Left ventricle myocardium inferior (tissue), 1 donor: ENCODE data around the gene INSIG1. TPM values are rescaled to one million over a fixed set of nuclear protein-coding genes. Genes with fewer than 3 reads are reported as not detected.

Experiments
- DNase-seq: peaks from one replicate; pipeline ENCODE4 v3.0.0-alpha.2; 2020
- H3K27ac ChIP-seq: fragments of 200-600 bp; replicated peaks from 2 replicates; pipeline ENCODE4 v1.8.0; 2021
- H3K27me3 ChIP-seq: fragments of 200-600 bp; 2 replicates; pipeline ENCODE4 v1.8.0; 2021; ENCODE audit warnings: low read depth
- H3K36me3 ChIP-seq: fragments of 200-600 bp; 2 replicates; pipeline ENCODE4 v1.8.0; 2021
- H3K4me1 ChIP-seq: fragments of 200-600 bp; 2 replicates; pipeline ENCODE4 v1.8.0; 2021
- H3K4me3 ChIP-seq: fragments of 200-600 bp; 2 replicates; pipeline ENCODE4 v1.8.0; 2021; ENCODE audit warnings: mild to moderate bottlenecking, moderate library complexity
- H3K9me3 ChIP-seq: fragments of 200-600 bp; replicated peaks from 2 replicates; pipeline ENCODE4 v1.8.0; 2021
- CTCF ChIP-seq: fragments of 200-600 bp; IDR thresholded peaks from 2 replicates; pipeline ENCODE4 v1.8.0; 2021; ENCODE audit warnings: antibody characterized with exemption, mild to moderate bottlenecking, borderline replicate concordance
- intact Hi-C: fragments of 100-400 bp; cut with micrococcal nuclease; formaldehyde crosslinking; loops from one replicate; pipeline ENCODE4 v1.11.0; 2022
- total RNA-seq: library from RNA; stranded (reverse); fragmentation: NEBNext Ultra II Directional; extraction: Animal tissue kit (Norgen Biotek cat#: 25700); gene quantifications from one replicate; pipeline ENCODE4 v1.2.1, GENCODE V29; 2021
- donor health status: DM: no; HTN: yes; CAD: no; lungs with severe emphysema.

The INSIG1 gene
- total RNA-seq, 1 donor from 2014 or later = 7.5 TPM

GRCh38 chr7:155282671-155283070 lies 15.0 kb upstream of the INSIG1 start:
- Histone ChIP-seq H3K4me3 (no peak overlapping the region), H3K27ac (no peak overlapping the region)

GRCh38 chr7:155283565-155284194 lies 14.0 kb upstream of the INSIG1 start:
- no peak for TF ChIP-seq CTCF
- peaks cover 84% of the 10 kb centered on the region for H3K27me3 ChIP-seq
- intact Hi-C loops = no loop called here
- H3K36me3 ChIP-seq = no peaks in the 10 kb centered on the region
- DNase-seq = no peak
- H3K4me3 ChIP-seq = no peak overlapping the region
- no peaks in the 10 kb centered on the region for H3K9me3 ChIP-seq
- no peak overlapping the region for H3K27ac ChIP-seq
- H3K4me1 ChIP-seq = no peaks in the 10 kb centered on the region

More at GRCh38 chr7:155282671-155283070, 15.0 kb upstream of the INSIG1 start:
- H3K36me3 ChIP-seq = no peaks in the 10 kb centered on the region
- intact Hi-C loops = no loop called here
- H3K9me3 ChIP-seq = no peaks in the 10 kb centered on the region
- no peak for TF ChIP-seq CTCF
- H3K27me3 ChIP-seq = peaks cover 85% of the 10 kb centered on the region
- no peak for DNase-seq
- no peaks in the 10 kb centered on the region for H3K4me1 ChIP-seq

- no peak for TF ChIP-seq CTCF
- H3K9me3 ChIP-seq = no peaks in the 10 kb centered on the region
- H3K4me3 ChIP-seq = no peak overlapping the region
- H3K27ac ChIP-seq = no peak overlapping the region
- intact Hi-C loops = no loop called here
- H3K4me1 ChIP-seq = no peaks in the 10 kb centered on the region
- H3K27me3 ChIP-seq = peaks cover 74% of the 10 kb centered on the region
- H3K36me3 ChIP-seq = no peaks in the 10 kb centered on the region
- no peak for DNase-seq
These were observed 13.0 kb upstream of the INSIG1 start for GRCh38 chr7:155284496-155285274.

GRCh38 chr7:155285423-155285822 lies 12.3 kb upstream of the INSIG1 start:
- intact Hi-C loops = no loop called here
- H3K9me3 ChIP-seq = no peaks in the 10 kb centered on the region

GRCh38 chr7:155285833-155286232 lies 11.8 kb upstream of the INSIG1 start:
- Histone ChIP-seq H3K27me3 (peaks cover 63% of the 10 kb centered on the region), H3K4me3 (no peak overlapping the region), H3K36me3 (no peaks in the 10 kb centered on the region), H3K9me3 (no peaks in the 10 kb centered on the region), H3K27ac (no peak overlapping the region), H3K4me1 (no peaks in the 10 kb centered on the region)
- no peak for TF ChIP-seq CTCF
- intact Hi-C loops = no loop called here
- DNase-seq = no peak

More at GRCh38 chr7:155285423-155285822, 12.3 kb upstream of the INSIG1 start:
- TF ChIP-seq CTCF = no peak
- Histone ChIP-seq H3K36me3 (no peaks in the 10 kb centered on the region), H3K4me3 (no peak overlapping the region), H3K4me1 (no peaks in the 10 kb centered on the region), H3K27ac (no peak overlapping the region), H3K27me3 (peaks cover 67% of the 10 kb centered on the region)
- no peak for DNase-seq
